Thyroid gland (tissue), 4 donors: Measurements from ENCODE around the gene KRTAP5-8.
"Not testable (repeated sequence)": the region's sequence is repeated elsewhere in the genome, so short reads cannot be mapped to it uniquely, and the experiment has no call there.

Experiments used
- POLR2A ChIP-seq, 2 donors: fragments of 450-650 bp; IDR thresholded peaks; one replicate each; pipeline ENCODE4 v1.6.1; 2017; ENCODE audit warnings: antibody characterized with exemption in 2 of 2, mild to moderate bottlenecking in 2 of 2, moderate library complexity in 1 of 2
- TF ChIP-seq, protein P1 (sequence below), 6 experiments: fragments of 200-600 bp in 3 of 6; fragments of 450-650 bp in 3 of 6; sonication (generic) in 3 of 6; IDR thresholded peaks; one replicate each; pipeline ENCODE4 v1.5.1; 2016 to 2019; ENCODE audit warnings: antibody characterized with exemption in 6 of 6, mild to moderate bottlenecking in 2 of 6, inconsistent platforms in 1 of 6, moderate library complexity in 1 of 6

DNA sequence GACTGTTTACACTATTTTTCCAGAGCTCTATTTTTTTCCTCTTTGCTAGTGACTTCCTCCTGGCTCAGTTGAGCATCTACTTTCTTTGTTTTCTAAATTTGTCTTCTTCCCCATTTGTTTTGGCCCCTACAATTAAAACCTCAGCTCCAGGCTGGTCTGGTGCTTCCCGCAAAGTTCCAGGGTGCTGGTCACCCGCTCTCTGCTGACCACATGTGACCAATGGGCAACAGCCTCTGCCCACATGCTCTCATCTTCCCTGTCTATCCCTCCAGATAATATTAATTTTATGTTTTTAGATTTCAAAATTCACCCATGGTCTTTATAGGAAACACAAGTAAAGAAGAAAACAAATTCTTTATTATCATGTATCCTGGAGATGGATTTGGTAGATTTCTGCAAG is 45.1 kb downstream of the KRTAP5-8 start:
- TF ChIP-seq, protein P1, sequence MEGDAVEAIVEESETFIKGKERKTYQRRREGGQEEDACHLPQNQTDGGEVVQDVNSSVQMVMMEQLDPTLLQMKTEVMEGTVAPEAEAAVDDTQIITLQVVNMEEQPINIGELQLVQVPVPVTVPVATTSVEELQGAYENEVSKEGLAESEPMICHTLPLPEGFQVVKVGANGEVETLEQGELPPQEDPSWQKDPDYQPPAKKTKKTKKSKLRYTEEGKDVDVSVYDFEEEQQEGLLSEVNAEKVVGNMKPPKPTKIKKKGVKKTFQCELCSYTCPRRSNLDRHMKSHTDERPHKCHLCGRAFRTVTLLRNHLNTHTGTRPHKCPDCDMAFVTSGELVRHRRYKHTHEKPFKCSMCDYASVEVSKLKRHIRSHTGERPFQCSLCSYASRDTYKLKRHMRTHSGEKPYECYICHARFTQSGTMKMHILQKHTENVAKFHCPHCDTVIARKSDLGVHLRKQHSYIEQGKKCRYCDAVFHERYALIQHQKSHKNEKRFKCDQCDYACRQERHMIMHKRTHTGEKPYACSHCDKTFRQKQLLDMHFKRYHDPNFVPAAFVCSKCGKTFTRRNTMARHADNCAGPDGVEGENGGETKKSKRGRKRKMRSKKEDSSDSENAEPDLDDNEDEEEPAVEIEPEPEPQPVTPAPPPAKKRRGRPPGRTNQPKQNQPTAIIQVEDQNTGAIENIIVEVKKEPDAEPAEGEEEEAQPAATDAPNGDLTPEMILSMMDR (IDR thresholded peaks at IDR 0.05): not testable (repeated sequence)
- not testable (repeated sequence) for TF ChIP-seq POLR2A (IDR thresholded peaks at IDR 0.05)
